ENCODE data around the gene LMO1.

- TF ChIP-seq CTCF (IDR thresholded peaks at IDR 0.05) = no peak
- no peak for TF ChIP-seq ZFX (IDR thresholded peaks at IDR 0.05; ENCODE audit: borderline replicate concordance)
These were observed 45.6 kb upstream of the LMO1 start for GRCh38 chr11:8309311-8309710.

Measured in 22Rv1 (cell line).